ENCODE data around the gene TACR1. TPM values are rescaled to one million over a fixed set of nuclear protein-coding genes. Genes with fewer than 3 reads are reported as not detected.

The TACR1 gene
- total and polyA plus RNA-seq, 2 of the 8 experiments (the other 6 are each of a cell fraction or from before 2014, with no cell fraction given): 0.09 to 0.37 TPM

DNA sequence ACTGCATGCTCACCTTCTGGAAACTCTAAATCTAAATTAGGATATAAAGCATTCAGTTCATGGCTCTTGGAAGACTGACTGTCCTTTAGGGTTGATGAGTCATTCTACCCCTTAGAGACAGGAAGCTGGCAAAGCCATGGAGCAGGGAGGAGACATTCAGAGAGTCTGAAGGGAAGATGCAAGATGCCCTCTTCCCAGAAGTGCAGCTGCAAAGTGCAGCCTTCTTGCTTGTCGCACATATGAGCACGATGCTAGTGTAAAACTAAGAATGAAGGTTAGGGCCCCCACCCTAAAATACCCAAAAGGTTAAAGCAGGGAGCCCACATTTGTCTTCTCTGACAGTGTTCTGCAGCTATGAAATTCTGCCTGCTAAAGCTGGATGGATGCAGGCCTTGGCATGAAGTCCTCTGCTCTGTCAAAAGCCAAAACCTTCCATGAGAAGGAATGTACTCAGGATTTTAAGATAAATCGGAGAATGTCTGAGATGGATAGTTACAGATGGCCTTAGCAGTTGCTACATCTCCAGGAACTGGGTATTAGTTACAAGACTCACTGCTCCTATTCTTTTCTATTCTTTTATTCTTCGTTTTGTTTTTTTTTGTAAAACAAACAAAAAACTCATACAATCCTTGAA, 151.2 kb downstream of the TACR1 start:
- Histone ChIP-seq H4K20me1 (replicated peaks in 1 of 2; ENCODE audit: control insufficient read depth in 1 of 2, insufficient read depth in 2 of 2, low read length in 2 of 2) (no peaks in the 10 kb centered on the region), H2AFZ (ENCODE audit: low read length) (no peak overlapping the region), H2BK12ac (ENCODE audit: low read depth, low read length) (no peak overlapping the region), H3K4ac (replicated peaks; ENCODE audit: insufficient read length, low read depth, low read length) (no peak overlapping the region), H3K23me2 (ENCODE audit: low read depth, low read length) (no peaks in the 10 kb centered on the region), H3K14ac (ENCODE audit: insufficient read length) (no peak overlapping the region), H3K23ac (ENCODE audit: insufficient read length) (no peak overlapping the region), H3K27me3 (replicated peaks in 1 of 4; ENCODE audit: control insufficient read depth in 3 of 4, extremely low read depth in 1 of 4, insufficient read depth in 3 of 4, low read length in 3 of 4) (no peaks in the 10 kb centered on the region), H4K8ac (ENCODE audit: extremely low read depth, insufficient read depth, low read length) (no peak overlapping the region), H2BK20ac (ENCODE audit: low read length) (no peak overlapping the region), H3K79me2 (ENCODE audit: control insufficient read depth in 1 of 2, insufficient read depth in 2 of 2, low read length in 2 of 2) (no peaks in the 10 kb centered on the region), H4K91ac (replicated peaks; ENCODE audit: insufficient read length, low read length) (no peak overlapping the region), H3K36me3 (ENCODE audit: control insufficient read depth in 2 of 4, insufficient read depth in 4 of 4, low read length in 3 of 4) (no peaks in the 10 kb centered on the region), H3K18ac (ENCODE audit: extremely low read depth, low read length) (no peak overlapping the region), H3K9me3 (ENCODE audit: insufficient read depth in 2 of 2, low read depth in 1 of 2, low read length in 1 of 2) (no peaks in the 10 kb centered on the region), H3K27ac (ENCODE audit: low read depth, low read length) (no peak overlapping the region), H3K79me1 (ENCODE audit: low read depth, low read length) (no peaks in the 10 kb centered on the region), H2BK120ac (replicated peaks; ENCODE audit: low read depth, low read length) (no peak overlapping the region), H3K4me3 (ENCODE audit: extremely low read depth in 1 of 4, insufficient read depth in 2 of 4, low read depth in 3 of 4, low read length in 4 of 4) (no peak overlapping the region), H3K4me2 (ENCODE audit: insufficient read depth in 1 of 2, low read depth in 2 of 2, low read length in 2 of 2) (no peak overlapping the region), H3K4me1 (replicated peaks in 1 of 4; ENCODE audit: control insufficient read depth in 3 of 4, insufficient read depth in 4 of 4, low read length in 3 of 4) (no peaks in the 10 kb centered on the region), H2BK15ac (ENCODE audit: low read length) (no peak overlapping the region), H4K5ac (ENCODE audit: insufficient read length, low read depth, low read length) (no peak overlapping the region), H2BK5ac (ENCODE audit: low read depth, low read length) (no peak overlapping the region), H3K56ac (replicated peaks; ENCODE audit: insufficient read length, low read depth, low read length) (no peak overlapping the region), H3K9ac (replicated peaks in 1 of 4; ENCODE audit: extremely low read depth in 1 of 4, low read depth in 3 of 4, low read length in 3 of 4) (no peak overlapping the region), H2AK5ac (ENCODE audit: low read depth, low read length) (no peak overlapping the region)
- ChIA-PET POLR2A (ENCODE audit: partially characterized antibody) (interaction anchor here (1.3 kb wide), 1 partner anchor 8 kb away, joined by 3 read pairs; no protein-coding TSS in a partner anchor), CTCF (ENCODE audit: partially characterized antibody) (interaction anchor here (0.7 to 1.7 kb wide), 3 partner anchors 11 to 195 kb away, joined by 3 to 7 read pairs (median 3); no protein-coding TSS in a partner anchor)
- no peak for DNase-seq (ENCODE audit: low read depth in 1 of 2, low spot score in 2 of 2)
- FAIRE-seq: no peak
- WGBS, 2 experiments (ENCODE audit: extremely low coverage in 1 of 2, insufficient coverage in 1 of 2, insufficient read length in 1 of 2, insufficient replicate concordance in 2 of 2, low coverage in 1 of 2, low lambda C conversion rate in 2 of 2, missing lambda C conversion rate in 1 of 2): 91% methylated on average over 4 of the region's 4 CpGs; no CpG with 5 or more reads in 1 of the 2 experiments
- TF ChIP-seq EZH2 (IDR thresholded peaks at IDR 0.05; ENCODE audit: low read depth, low read length, severe bottlenecking) (no peak), RFX5 (IDR thresholded peaks at IDR 0.05; ENCODE audit: borderline replicate concordance, low read depth, low read length) (no peak), PHF8 (conservative IDR thresholded peaks at IDR 0.05; ENCODE audit: low read depth, low read length) (no peak), CREB1 (IDR thresholded peaks at IDR 0.05) (no peak), EP300 (IDR thresholded peaks at IDR 0.05; ENCODE audit: borderline replicate concordance in 1 of 2, low read depth in 2 of 2, low read length in 2 of 2) (no peak), RNF2 (IDR thresholded peaks at IDR 0.05; ENCODE audit: borderline replicate concordance, low read depth, low read length, missing control alignments, poor library complexity, severe bottlenecking) (no peak), YY1 (IDR thresholded peaks at IDR 0.05; ENCODE audit: low read depth, low read length) (no peak), SIX5 (IDR thresholded peaks at IDR 0.05; ENCODE audit: low read depth, low read length) (no peak), TAF1 (IDR thresholded peaks at IDR 0.05; ENCODE audit: low read depth, low read length) (no peak), ZNF274 (IDR thresholded peaks at IDR 0.05; ENCODE audit: borderline replicate concordance, extremely low read depth, low read length) (no peak), KDM5A (IDR thresholded peaks at IDR 0.05; ENCODE audit: low read length) (no peak), SP1 (IDR thresholded peaks at IDR 0.05; ENCODE audit: low read depth, low read length) (no peak)
- TF ChIP-seq, protein P1, sequence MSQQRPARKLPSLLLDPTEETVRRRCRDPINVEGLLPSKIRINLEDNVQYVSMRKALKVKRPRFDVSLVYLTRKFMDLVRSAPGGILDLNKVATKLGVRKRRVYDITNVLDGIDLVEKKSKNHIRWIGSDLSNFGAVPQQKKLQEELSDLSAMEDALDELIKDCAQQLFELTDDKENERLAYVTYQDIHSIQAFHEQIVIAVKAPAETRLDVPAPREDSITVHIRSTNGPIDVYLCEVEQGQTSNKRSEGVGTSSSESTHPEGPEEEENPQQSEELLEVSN (IDR thresholded peaks at IDR 0.05): no peak

Data from H1 (cell line).